H1 (cell line): ENCODE measurements around the gene GPC3. TPM values are rescaled to one million over a fixed set of nuclear protein-coding genes. Genes with fewer than 3 reads are reported as not detected.

Experiments
- CTCF ChIA-PET: fragments of 300-600 bp; sonication (Branson Sonifier 250); formaldehyde crosslinking; loops from one replicate; lab custom pipeline; 2021; ENCODE audit not compliant: partially characterized antibody; lab: Charles Lee
- POLR2A ChIA-PET: fragments of 300-600 bp; sonication (Branson Sonifier 250); formaldehyde crosslinking; loops from one replicate; lab custom pipeline; 2021; ENCODE audit warnings: inconsistent platforms; ENCODE audit not compliant: partially characterized antibody; lab: Charles Lee
- DNase-seq, 2 experiments: peaks; one replicate each; pipeline versions ENCODE4 v3.0.0 to v3.0.0-alpha.2; 2010 to 2022; ENCODE audit warnings: low spot score in 2 of 2, low read depth in 1 of 2, mixed read lengths in 1 of 2
- FAIRE-seq: peaks from 2 replicates; lab custom pipeline; 2011; peaks lifted over from hg19 to GRCh38; lab: Jason Lieb, UNC
- H2AFZ ChIP-seq: 2 replicates; pipeline ENCODE4 v1.8.1; 2012; ENCODE audit warnings: low read length, inconsistent platforms
- H2AK5ac ChIP-seq: 2 replicates; pipeline ENCODE4 v1.6.1; 2013; ENCODE audit warnings: low read depth, low read length
- H2BK120ac ChIP-seq: replicated peaks from 2 replicates; pipeline ENCODE3; 2013; ENCODE audit warnings: low read depth, low read length, inconsistent platforms
- H2BK12ac ChIP-seq: 2 replicates; pipeline ENCODE4 v1.6.1; 2013; ENCODE audit warnings: low read depth, low read length
- H2BK15ac ChIP-seq: 2 replicates; pipeline ENCODE4 v1.6.1; 2013; ENCODE audit warnings: low read length
- H2BK20ac ChIP-seq: 2 replicates; pipeline ENCODE4 v1.6.1; 2013; ENCODE audit warnings: low read length
- H2BK5ac ChIP-seq: 2 replicates; pipeline ENCODE4 v1.6.1; 2013; ENCODE audit warnings: low read depth, low read length
- H3K14ac ChIP-seq: 2 replicates; pipeline ENCODE4 v1.6.1; 2013; ENCODE audit warnings: inconsistent platforms; ENCODE audit not compliant: insufficient read length
- H3K18ac ChIP-seq: 2 replicates; pipeline ENCODE4 v1.6.1; 2013; ENCODE audit warnings: low read length; ENCODE audit errors: extremely low read depth
- H3K23ac ChIP-seq: 2 replicates; pipeline ENCODE4 v1.6.1; 2013; ENCODE audit warnings: inconsistent platforms; ENCODE audit not compliant: insufficient read length
- H3K23me2 ChIP-seq: 2 replicates; pipeline ENCODE4 v1.6.1; 2013; ENCODE audit warnings: low read depth, low read length
- H3K27ac ChIP-seq: 2 replicates; pipeline ENCODE4 v1.6.1; 2011; ENCODE audit warnings: low read depth, low read length, inconsistent platforms
- H3K27me3 ChIP-seq, 4 experiments: replicated peaks in 1 of 4; 1 replicate in 1 of 4; 2 replicates in 3 of 4; pipeline versions ENCODE4 v1.6.1 to v1.8.1; 2011 to 2013; ENCODE audit warnings: low read length in 3 of 4, mild to moderate bottlenecking in 3 of 4, inconsistent platforms in 2 of 4, mixed read lengths in 2 of 4, moderate library complexity in 1 of 4; ENCODE audit not compliant: control insufficient read depth in 3 of 4, insufficient read depth in 3 of 4; ENCODE audit errors: extremely low read depth in 1 of 4
- H3K36me3 ChIP-seq, 4 experiments: 2 replicates each; pipeline versions ENCODE4 v1.6.1 to v1.8.1; 2011 to 2013; ENCODE audit warnings: mild to moderate bottlenecking in 4 of 4, low read length in 3 of 4, moderate library complexity in 2 of 4, control low read depth in 1 of 4, inconsistent platforms in 1 of 4; ENCODE audit not compliant: insufficient read depth in 4 of 4, control insufficient read depth in 2 of 4
- H3K4ac ChIP-seq: replicated peaks from 2 replicates; pipeline ENCODE3; 2013; ENCODE audit warnings: low read length, low read depth, mixed read lengths, inconsistent platforms; ENCODE audit not compliant: insufficient read length
- H3K4me1 ChIP-seq, 4 experiments: replicated peaks in 1 of 4; 1 replicate in 1 of 4; 2 replicates in 3 of 4; pipeline versions ENCODE4 v1.6.1 to v1.8.1; 2011 to 2013; ENCODE audit warnings: low read length in 3 of 4, inconsistent platforms in 2 of 4, mixed read lengths in 1 of 4; ENCODE audit not compliant: insufficient read depth in 4 of 4, control insufficient read depth in 3 of 4
- H3K4me2 ChIP-seq, 2 experiments: 2 replicates each; pipeline versions ENCODE4 v1.6.1 to v1.8.1; 2011 to 2013; ENCODE audit warnings: low read depth in 2 of 2, low read length in 2 of 2, control low read depth in 1 of 2, inconsistent platforms in 1 of 2, mild to moderate bottlenecking in 1 of 2; ENCODE audit not compliant: insufficient read depth in 1 of 2
- H3K4me3 ChIP-seq, 4 experiments: fragments of 200-600, 300-600 bp in 1 of 4; sonication (generic), shearing (Covaris generic), sonication (Bioruptor Twin) in 1 of 4; 2 replicates each; pipeline versions ENCODE4 v1.5.1 to v1.8.1; 2011 to 2016; ENCODE audit warnings: low read length in 4 of 4, low read depth in 3 of 4, control low read depth in 2 of 4, inconsistent platforms in 2 of 4, mild to moderate bottlenecking in 2 of 4, mixed read lengths in 1 of 4, moderate library complexity in 1 of 4; ENCODE audit not compliant: insufficient read depth in 2 of 4; ENCODE audit errors: extremely low read depth in 1 of 4
- H3K56ac ChIP-seq: replicated peaks from 2 replicates; pipeline ENCODE3; 2013; ENCODE audit warnings: low read depth, mild to moderate bottlenecking, mixed read lengths, low read length, inconsistent platforms; ENCODE audit not compliant: insufficient read length
- H3K79me1 ChIP-seq: 2 replicates; pipeline ENCODE4 v1.6.1; 2013; ENCODE audit warnings: low read depth, low read length, control low read depth
- H3K79me2 ChIP-seq, 2 experiments: 2 replicates each; pipeline versions ENCODE4 v1.6.1 to v1.8.1; 2012 to 2013; ENCODE audit warnings: low read length in 2 of 2, mild to moderate bottlenecking in 2 of 2, inconsistent platforms in 1 of 2; ENCODE audit not compliant: insufficient read depth in 2 of 2, control insufficient read depth in 1 of 2
- H3K9ac ChIP-seq, 4 experiments: replicated peaks in 1 of 4; 1 replicate in 1 of 4; 2 replicates in 3 of 4; pipeline versions ENCODE4 v1.6.1 to v1.8.1; 2011 to 2013; ENCODE audit warnings: low read depth in 3 of 4, low read length in 3 of 4, control low read depth in 2 of 4, mild to moderate bottlenecking in 2 of 4, moderate library complexity in 2 of 4, inconsistent platforms in 1 of 4; ENCODE audit errors: extremely low read depth in 1 of 4
- H3K9me3 ChIP-seq, 2 experiments: 2 replicates each; pipeline versions ENCODE4 v1.6.1 to v1.8.1; 2012 to 2013; ENCODE audit warnings: mild to moderate bottlenecking in 2 of 2, moderate library complexity in 2 of 2, control low read depth in 1 of 2, inconsistent platforms in 1 of 2, low read depth in 1 of 2, low read length in 1 of 2, mixed read lengths in 1 of 2; ENCODE audit not compliant: insufficient read depth in 2 of 2
- H4K20me1 ChIP-seq, 2 experiments: replicated peaks in 1 of 2; 2 replicates each; pipeline versions ENCODE3 to v1.8.1; 2011 to 2013; ENCODE audit warnings: inconsistent platforms in 2 of 2, low read length in 2 of 2, mild to moderate bottlenecking in 1 of 2; ENCODE audit not compliant: insufficient read depth in 2 of 2, control insufficient read depth in 1 of 2
- H4K5ac ChIP-seq: 2 replicates; pipeline ENCODE4 v1.6.1; 2013; ENCODE audit warnings: low read length, low read depth, mixed read lengths, inconsistent platforms; ENCODE audit not compliant: insufficient read length
- H4K8ac ChIP-seq: 2 replicates; pipeline ENCODE4 v1.8.0; 2013; ENCODE audit warnings: mild to moderate bottlenecking, moderate library complexity, low read length, inconsistent platforms; ENCODE audit not compliant: insufficient read depth; ENCODE audit errors: extremely low read depth
- H4K91ac ChIP-seq: replicated peaks from 2 replicates; pipeline ENCODE3; 2013; ENCODE audit warnings: low read length, mixed read lengths, inconsistent platforms; ENCODE audit not compliant: insufficient read length
- CBX8 ChIP-seq: fragments of 300-800, 300-1000 bp; sonication (generic); IDR thresholded peaks from 2 replicates; pipeline ENCODE4 v1.7.1; 2016; ENCODE audit warnings: low read depth, low read length, borderline replicate concordance
- RAD21 ChIP-seq, 2 experiments: IDR thresholded peaks in 1 of 2; conservative IDR thresholded peaks in 1 of 2; 2 replicates each; pipeline ENCODE4 v1.6.1; 2011; ENCODE audit warnings: low read depth in 2 of 2, low read length in 2 of 2, improper control_type of control experiment in 1 of 2, inconsistent platforms in 1 of 2, mild to moderate bottlenecking in 1 of 2, moderate library complexity in 1 of 2
- WGBS, 2 experiments: shearing (Covaris generic) in 1 of 2; methylation state at CpG; one replicate each; pipeline versions ENCODE4 v1.1.6 to v1.1.7; 2013 to 2015; ENCODE audit warnings: low lambda C conversion rate in 2 of 2, mixed read lengths in 2 of 2, inconsistent platforms in 1 of 2, low coverage in 1 of 2, missing lambda C conversion rate in 1 of 2; ENCODE audit not compliant: insufficient replicate concordance in 2 of 2, insufficient coverage in 1 of 2, insufficient read length in 1 of 2; ENCODE audit errors: extremely low coverage in 1 of 2, missing lambda C conversion rate in 1 of 2; 5-methylcytosine and 5-hydroxymethylcytosine counted together
- polyA plus RNA-seq, 7 experiments: library from polyadenylated mRNA; depleted of rRNA in 3 of 7; stranded (reverse) in 5 of 7; unstranded in 2 of 7; fragments of >200 nt in 5 of 7; fragments of 200-250 nt in 2 of 7; gene quantifications; 1 replicate in 5 of 7; 2 replicates in 1 of 7; 4 replicates in 1 of 7; pipeline versions ENCODE4 v1.2.1 to v1.2.3, GENCODE V29; 2011 to 2013; ENCODE audit warnings: missing spikeins in 2 of 7, mixed read lengths in 2 of 7
- total RNA-seq: library from RNA; stranded (reverse); fragmentation: NEBNext Ultra II Directional; extraction: Animal tissue kit (Norgen Biotek cat#: 25700); gene quantifications from 2 replicates; pipeline ENCODE4 v1.2.1, GENCODE V29; 2021

The GPC3 gene
- total and polyA plus RNA-seq, 2 of the 8 experiments (the other 6 are each of a cell fraction or from before 2014, with no cell fraction given), result 64.8 to 71.9 TPM

- H2BK15ac ChIP-seq, result no peak overlapping the region
- H3K14ac ChIP-seq, result no peak overlapping the region
- TF ChIP-seq CBX8, result no peak
- peak; percentile 19 to 36; a peak in 3 of 4 replicates for TF ChIP-seq RAD21 (IDR thresholded peaks at IDR 0.05 in 1 of 2, conservative IDR thresholded peaks at IDR 0.05 in 1 of 2; ENCODE audit: low read depth in 2 of 2, low read length in 2 of 2)
- no peak overlapping the region for H3K9ac ChIP-seq
- H2AK5ac ChIP-seq, result no peak overlapping the region
- H3K56ac ChIP-seq, result no peak overlapping the region
- FAIRE-seq, result peak; percentile 69
- 5% methylated on average over 2 of the region's 2 CpGs; no CpG with 5 or more reads in 1 of the 2 experiments for WGBS, 2 experiments
- H3K36me3 ChIP-seq, result no peaks in the 10 kb centered on the region
- H2BK5ac ChIP-seq, result no peak overlapping the region
- no peak overlapping the region for H3K4me3 ChIP-seq
- no peak overlapping the region for H4K5ac ChIP-seq
- no peak overlapping the region for H2BK20ac ChIP-seq
- H2AFZ ChIP-seq, result no peak overlapping the region
- H2BK120ac ChIP-seq, result no peak overlapping the region
- no peak overlapping the region for H4K8ac ChIP-seq
- POLR2A ChIA-PET, result interaction anchor here (1.5 kb wide), 1 partner anchor 433 kb away, joined by 3 read pairs; no protein-coding TSS in a partner anchor
- H3K23ac ChIP-seq, result no peak overlapping the region
- peaks cover 0 to 2% (median 1%) of the 10 kb centered on the region in 4 experiments; a peak in 3 of 7 replicates for H3K4me1 ChIP-seq
- no peak overlapping the region for H2BK12ac ChIP-seq
- H3K4me2 ChIP-seq, result peak overlapping the region; percentile 8 to 25; a peak in 3 of 4 replicates
- H3K23me2 ChIP-seq, result no peaks in the 10 kb centered on the region; the same call in 1 of the 2 replicates
- no peak overlapping the region for H3K4ac ChIP-seq
- no peak overlapping the region for H3K27ac ChIP-seq
- CTCF ChIA-PET, result interaction anchor here (0.9 to 3.2 kb wide), 5 partner anchors 8 to 79 kb away, joined by 3 to 11 read pairs (median 4); no protein-coding TSS in a partner anchor
- no peak overlapping the region for H4K91ac ChIP-seq
- no peaks in the 10 kb centered on the region; a peak in 1 of 7 replicates for H3K27me3 ChIP-seq
- 0 out of 2 replicates have a peak overlapping the region, but pooled peaks have one; percentile 7 for H3K18ac ChIP-seq
- no peaks in the 10 kb centered on the region for H3K79me1 ChIP-seq
- H3K9me3 ChIP-seq, result no peaks in the 10 kb centered on the region
- H4K20me1 ChIP-seq, result no peaks in the 10 kb centered on the region
- H3K79me2 ChIP-seq, result no peaks in the 10 kb centered on the region
- DNase-seq, result no peak
Observed at GRCh38 chrX:133698298-133698697, 287.1 kb downstream of the GPC3 start.
